Neural crest cell (in vitro differentiated cells): ENCODE results near the gene CALML6. TPM values are rescaled to one million over a fixed set of nuclear protein-coding genes. Genes with fewer than 3 reads are reported as not detected.

ENCODE experiments used
- DNase-seq: peaks from one replicate; pipeline ENCODE4 v3.0.0; 2021; ENCODE audit warnings: low read depth, mixed read lengths, low spot score
- H3K27ac Mint-ChIP-seq: one replicate; pipeline ENCODE4 v1.8.0; 2021; ENCODE audit warnings: mild to moderate bottlenecking, mixed read lengths; ENCODE audit not compliant: unreplicated experiment
- H3K27me3 Mint-ChIP-seq: 2 replicates; pipeline ENCODE4 v1.8.0; 2021; ENCODE audit warnings: low read depth, mild to moderate bottlenecking, mixed read lengths
- H3K36me3 Mint-ChIP-seq: 2 replicates; pipeline ENCODE4 v1.8.0; 2021; ENCODE audit warnings: low read depth, mild to moderate bottlenecking, mixed read lengths
- H3K4me1 Mint-ChIP-seq: 2 replicates; pipeline ENCODE4 v1.8.0; 2021; ENCODE audit warnings: mixed read lengths
- H3K4me3 Mint-ChIP-seq: one replicate; pipeline ENCODE4 v1.8.0; 2021; ENCODE audit warnings: mild to moderate bottlenecking, mixed read lengths
- H3K9me3 Mint-ChIP-seq: 2 replicates; pipeline ENCODE4 v1.8.0; 2021; ENCODE audit warnings: mixed read lengths
- long read RNA-seq: library from polyadenylated mRNA; unstranded; transcript quantifications from one replicate; pipeline ENCODE4 v2.0.0, GENCODE V29; 2020
- total RNA-seq: library from RNA; stranded (reverse); gene quantifications from 2 replicates; pipeline ENCODE4 v1.2.1, GENCODE V29; 2021
- TF ChIP-seq, protein P1 (sequence below): fragments of 200-600 bp; sonication (generic); conservative IDR thresholded peaks from 2 replicates; pipeline ENCODE4 v1.5.0; 2021; ENCODE audit warnings: antibody characterized with exemption, mild to moderate bottlenecking

CALML6 gene, protein sequence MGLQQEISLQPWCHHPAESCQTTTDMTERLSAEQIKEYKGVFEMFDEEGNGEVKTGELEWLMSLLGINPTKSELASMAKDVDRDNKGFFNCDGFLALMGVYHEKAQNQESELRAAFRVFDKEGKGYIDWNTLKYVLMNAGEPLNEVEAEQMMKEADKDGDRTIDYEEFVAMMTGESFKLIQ
- total RNA-seq = 0.57 and 0.63 TPM in 2 replicates
- long read RNA-seq = 0 reads

DNA sequence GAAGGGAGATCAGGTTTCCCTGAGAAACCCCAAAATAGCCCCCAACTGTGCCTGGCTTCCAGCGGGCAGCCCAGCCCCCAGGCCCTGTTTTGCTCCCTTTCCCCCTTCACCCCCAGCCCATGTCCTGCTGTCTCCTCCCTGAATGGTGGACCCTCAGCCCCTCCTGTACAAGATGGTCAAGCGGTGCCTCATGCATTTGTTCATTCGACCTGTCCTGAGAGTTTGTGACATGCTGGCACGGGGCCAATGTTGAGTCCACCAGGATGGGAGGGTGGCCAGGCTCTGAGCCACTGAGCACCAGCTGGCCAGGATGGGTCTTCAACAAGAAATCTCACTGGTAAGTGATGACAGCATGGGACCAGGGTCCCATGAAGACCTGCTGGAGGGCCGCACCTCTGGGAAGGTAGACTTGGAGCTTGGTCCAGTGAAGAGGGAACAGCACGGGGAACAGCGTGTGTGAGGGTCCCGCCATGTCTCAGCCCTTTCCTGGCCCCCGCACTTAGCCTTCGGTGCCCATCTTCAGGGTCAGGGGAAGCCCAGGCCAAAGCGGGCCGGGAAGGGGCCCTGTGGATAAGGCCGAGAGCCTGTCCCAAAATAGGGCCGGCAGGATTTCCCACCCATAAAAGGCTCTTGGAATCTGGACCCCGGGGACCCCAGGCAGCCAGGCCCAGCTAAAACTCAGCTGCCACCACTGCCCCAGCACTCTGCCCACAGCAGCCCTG is at the start of gene CALML6:
TSS of gene CALML6 (plus strand) at position 290 of the 722 bp plus-strand sequence. CDS start at position 311, 21 bp downstream.
- TF ChIP-seq, protein P1, sequence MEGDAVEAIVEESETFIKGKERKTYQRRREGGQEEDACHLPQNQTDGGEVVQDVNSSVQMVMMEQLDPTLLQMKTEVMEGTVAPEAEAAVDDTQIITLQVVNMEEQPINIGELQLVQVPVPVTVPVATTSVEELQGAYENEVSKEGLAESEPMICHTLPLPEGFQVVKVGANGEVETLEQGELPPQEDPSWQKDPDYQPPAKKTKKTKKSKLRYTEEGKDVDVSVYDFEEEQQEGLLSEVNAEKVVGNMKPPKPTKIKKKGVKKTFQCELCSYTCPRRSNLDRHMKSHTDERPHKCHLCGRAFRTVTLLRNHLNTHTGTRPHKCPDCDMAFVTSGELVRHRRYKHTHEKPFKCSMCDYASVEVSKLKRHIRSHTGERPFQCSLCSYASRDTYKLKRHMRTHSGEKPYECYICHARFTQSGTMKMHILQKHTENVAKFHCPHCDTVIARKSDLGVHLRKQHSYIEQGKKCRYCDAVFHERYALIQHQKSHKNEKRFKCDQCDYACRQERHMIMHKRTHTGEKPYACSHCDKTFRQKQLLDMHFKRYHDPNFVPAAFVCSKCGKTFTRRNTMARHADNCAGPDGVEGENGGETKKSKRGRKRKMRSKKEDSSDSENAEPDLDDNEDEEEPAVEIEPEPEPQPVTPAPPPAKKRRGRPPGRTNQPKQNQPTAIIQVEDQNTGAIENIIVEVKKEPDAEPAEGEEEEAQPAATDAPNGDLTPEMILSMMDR = no peak
- Mint-ChIP-seq H3K36me3 (no peaks in the 10 kb centered on the region), H3K27ac (no peak within 1 kb of the TSS), H3K4me1 (peaks cover 15% of the 10 kb centered on the region), H3K4me3 (no peak within 1 kb of the TSS), H3K9me3 (no peaks in the 10 kb centered on the region), H3K27me3 (no peaks in the 10 kb centered on the region)
- DNase-seq = no peak

DNA sequence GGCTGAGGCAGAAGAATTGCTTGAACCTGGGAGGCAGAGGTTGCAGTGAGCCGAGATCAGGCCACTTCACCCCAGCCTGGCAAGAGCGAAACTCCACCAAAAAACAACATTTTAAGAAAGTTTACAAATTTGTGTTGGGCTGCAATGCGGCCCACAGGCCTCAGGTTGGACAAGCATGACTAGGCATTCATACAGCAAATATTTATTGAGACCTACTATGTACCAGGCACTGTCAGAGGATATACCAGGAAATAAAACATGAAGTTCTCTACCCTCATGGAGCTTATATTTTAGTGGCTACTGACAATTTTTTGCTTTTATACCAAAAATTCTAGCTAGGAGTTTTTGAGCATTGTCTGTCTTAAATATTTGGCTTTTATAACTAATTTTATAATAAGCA is 47.9 kb upstream of the CALML6 start:
- no peaks in the 10 kb centered on the region for H3K27me3 Mint-ChIP-seq
- no peak for DNase-seq
- H3K27ac Mint-ChIP-seq = no peak overlapping the region
- TF ChIP-seq, protein P1 = no peak
- no peak overlapping the region for H3K4me3 Mint-ChIP-seq
- H3K36me3 Mint-ChIP-seq = peaks cover 17% of the 10 kb centered on the region
- H3K4me1 Mint-ChIP-seq = peaks cover 42% of the 10 kb centered on the region
- no peaks in the 10 kb centered on the region for H3K9me3 Mint-ChIP-seq

DNA sequence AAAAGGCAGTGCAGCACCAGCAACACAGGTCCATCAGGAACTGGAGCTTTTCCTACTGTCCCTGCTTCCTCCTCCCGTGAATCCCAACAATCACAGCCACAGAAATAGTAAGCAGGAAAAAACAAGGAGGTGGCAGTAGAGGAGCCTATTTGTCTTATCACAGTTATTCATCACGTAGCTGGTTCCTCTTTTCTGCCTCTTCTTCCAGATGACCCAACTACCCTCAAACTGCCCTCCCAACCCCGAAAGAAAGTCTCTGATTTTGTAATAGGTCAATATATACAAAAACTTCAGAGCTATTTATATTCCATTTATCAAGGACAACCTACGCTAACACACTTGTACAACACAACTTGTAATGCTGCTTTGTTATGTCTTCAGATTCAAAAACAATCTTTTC is 45.6 kb upstream of the CALML6 start:
- H3K4me3 Mint-ChIP-seq = no peak overlapping the region
- H3K9me3 Mint-ChIP-seq = no peaks in the 10 kb centered on the region
- H3K4me1 Mint-ChIP-seq = peaks cover 37% of the 10 kb centered on the region
- no peaks in the 10 kb centered on the region for H3K27me3 Mint-ChIP-seq
- TF ChIP-seq, protein P1 = no peak
- H3K27ac Mint-ChIP-seq = no peak overlapping the region
- no peak for DNase-seq
- peaks cover 28% of the 10 kb centered on the region for H3K36me3 Mint-ChIP-seq

DNA sequence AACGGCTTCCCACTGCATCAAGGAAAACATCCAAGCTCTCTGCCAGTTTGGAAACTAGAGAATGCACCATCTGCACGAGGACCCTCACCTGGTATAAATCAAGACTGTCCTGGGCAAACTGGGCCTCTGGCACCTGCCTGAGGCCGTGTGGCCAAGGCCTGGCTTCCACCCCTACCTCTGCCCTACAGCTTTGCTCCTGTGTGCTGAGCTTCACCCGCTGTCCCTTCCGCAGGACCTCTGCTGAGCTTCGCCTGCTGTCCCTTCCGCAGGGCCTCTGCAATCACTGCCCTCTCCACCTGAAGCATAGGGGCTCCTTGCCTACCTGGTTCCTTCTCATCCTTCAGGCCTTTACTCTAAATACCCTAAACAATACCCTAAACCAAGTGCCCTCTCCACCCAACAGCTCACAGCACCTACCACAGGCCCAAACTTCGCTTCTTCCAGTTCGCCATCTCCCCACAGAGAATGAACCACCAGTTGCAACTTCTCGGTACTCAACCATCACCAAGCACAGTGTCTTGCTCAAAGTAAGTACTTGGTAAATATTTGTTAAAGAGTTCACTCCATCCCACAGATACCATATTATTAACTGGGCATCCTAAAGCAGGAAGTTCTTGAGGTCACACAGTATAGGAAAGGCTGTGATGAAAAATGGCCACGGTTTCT is 42.6 kb upstream of the CALML6 start:
- H3K36me3 Mint-ChIP-seq = peaks cover 39% of the 10 kb centered on the region
- H3K4me3 Mint-ChIP-seq = no peak overlapping the region
- H3K9me3 Mint-ChIP-seq = no peaks in the 10 kb centered on the region
- TF ChIP-seq, protein P1 = no peak
- no peak for DNase-seq
- H3K27ac Mint-ChIP-seq = peak overlapping the region; percentile 53
- no peaks in the 10 kb centered on the region for H3K27me3 Mint-ChIP-seq
- peaks cover 30% of the 10 kb centered on the region for H3K4me1 Mint-ChIP-seq

DNA sequence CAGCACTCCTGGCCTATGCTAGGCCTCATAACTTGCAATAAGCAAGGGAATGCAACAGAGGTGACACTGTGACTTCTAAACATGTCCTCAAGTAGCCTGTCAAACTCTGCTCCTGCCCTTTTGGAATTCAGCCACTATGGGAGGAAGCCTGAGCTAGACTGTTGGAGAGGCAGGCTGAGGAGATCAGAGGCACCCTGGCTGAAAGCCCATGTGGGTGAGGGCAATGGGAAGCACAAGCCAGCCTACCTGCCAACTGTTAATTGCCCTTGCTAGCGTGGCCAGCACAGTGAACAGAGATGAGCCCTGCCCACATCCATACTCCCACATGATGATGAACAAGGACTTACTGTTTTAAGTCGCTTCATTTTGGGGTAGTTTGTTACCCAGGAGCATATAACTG is 41.9 kb upstream of the CALML6 start:
- peaks cover 42% of the 10 kb centered on the region for H3K36me3 Mint-ChIP-seq
- TF ChIP-seq, protein P1 = no peak
- no peaks in the 10 kb centered on the region for H3K27me3 Mint-ChIP-seq

More for the DNA sequence above, 41.9 kb upstream of the CALML6 start:
- H3K4me1 Mint-ChIP-seq = peaks cover 35% of the 10 kb centered on the region
- H3K9me3 Mint-ChIP-seq = no peaks in the 10 kb centered on the region
- no peak overlapping the region for H3K4me3 Mint-ChIP-seq
- DNase-seq = no peak
- H3K27ac Mint-ChIP-seq = no peak overlapping the region
